H9 (cell line): Measurements from ENCODE around the gene DAND5. TPM values are rescaled to one million over a fixed set of nuclear protein-coding genes. Genes with fewer than 3 reads are reported as not detected.

Source experiments
- DNase-seq: peaks from one replicate; pipeline ENCODE4 v3.0.0-alpha.2; 2017
- H2AFZ ChIP-seq: one replicate; pipeline ENCODE4 v1.6.1; 2013; ENCODE audit warnings: mild to moderate bottlenecking, low read length, control low read depth, moderate library complexity
- H2AK5ac ChIP-seq: 2 replicates; pipeline ENCODE4 v1.6.1; 2013; ENCODE audit warnings: low read length, control low read depth, mixed read lengths; ENCODE audit not compliant: insufficient read length
- H2BK120ac ChIP-seq: one replicate; pipeline ENCODE4 v1.6.1; 2013; ENCODE audit warnings: low read depth, mild to moderate bottlenecking, low read length, control low read depth, inconsistent platforms; ENCODE audit not compliant: poor library complexity, severe bottlenecking
- H2BK12ac ChIP-seq: 2 replicates; pipeline ENCODE4 v1.6.1; 2013; ENCODE audit warnings: low read length, control low read depth, mixed read lengths, low read depth; ENCODE audit not compliant: insufficient read length
- H2BK15ac ChIP-seq: 2 replicates; pipeline ENCODE4 v1.6.1; 2013; ENCODE audit warnings: low read depth, low read length, control low read depth
- H2BK20ac ChIP-seq: one replicate; pipeline ENCODE4 v1.6.1; 2013; ENCODE audit warnings: low read depth, mild to moderate bottlenecking, low read length, control low read depth, inconsistent platforms; ENCODE audit not compliant: poor library complexity, severe bottlenecking
- H2BK5ac ChIP-seq: 2 replicates; pipeline ENCODE4 v1.6.1; 2013; ENCODE audit warnings: low read length, control low read depth, mixed read lengths; ENCODE audit not compliant: insufficient read length
- H3K14ac ChIP-seq: 2 replicates; pipeline ENCODE4 v1.6.1; 2013; ENCODE audit warnings: low read length, control low read depth; ENCODE audit not compliant: insufficient read depth
- H3K18ac ChIP-seq: 2 replicates; pipeline ENCODE4 v1.6.1; 2013; ENCODE audit warnings: low read depth, mild to moderate bottlenecking, mixed read lengths, low read length, control low read depth; ENCODE audit not compliant: insufficient read length
- H3K23ac ChIP-seq: 2 replicates; pipeline ENCODE4 v1.6.1; 2013; ENCODE audit warnings: low read length, control low read depth, mixed read lengths, low read depth; ENCODE audit not compliant: insufficient read length
- H3K23me2 ChIP-seq: 2 replicates; pipeline ENCODE4 v1.6.1; 2013; ENCODE audit warnings: low read depth, mild to moderate bottlenecking, mixed read lengths, low read length, control low read depth; ENCODE audit not compliant: insufficient read length, poor library complexity, severe bottlenecking
- H3K27ac ChIP-seq: 2 replicates; pipeline ENCODE4 v1.5.1; 2013; ENCODE audit warnings: low read length, control low read depth, mixed read lengths, low read depth; ENCODE audit not compliant: insufficient read length
- H3K27me3 ChIP-seq: 2 replicates; pipeline ENCODE4 v1.6.1; 2013; ENCODE audit warnings: low read length, control low read depth, inconsistent platforms; ENCODE audit not compliant: insufficient read depth
- H3K4ac ChIP-seq: 2 replicates; pipeline ENCODE4 v1.6.1; 2013; ENCODE audit warnings: low read depth, mild to moderate bottlenecking, control low read depth, inconsistent platforms, low read length, moderate library complexity
- H3K4me1 ChIP-seq: 2 replicates; pipeline ENCODE4 v1.6.1; 2013; ENCODE audit warnings: low read length, control low read depth, inconsistent platforms; ENCODE audit not compliant: insufficient read depth
- H3K4me2 ChIP-seq: 2 replicates; pipeline ENCODE4 v1.6.1; 2013; ENCODE audit warnings: low read length, control low read depth, mixed read lengths; ENCODE audit not compliant: insufficient read length, insufficient read depth
- H3K56ac ChIP-seq: 2 replicates; pipeline ENCODE4 v1.6.1; 2013; ENCODE audit warnings: low read depth, mild to moderate bottlenecking, mixed read lengths, low read length, control low read depth; ENCODE audit not compliant: insufficient read length
- H3K79me1 ChIP-seq: 2 replicates; pipeline ENCODE4 v1.6.1; 2013; ENCODE audit warnings: low read depth, mild to moderate bottlenecking, moderate library complexity, low read length, control low read depth, inconsistent platforms; ENCODE audit not compliant: insufficient read depth, poor library complexity, severe bottlenecking
- H3K79me2 ChIP-seq: 2 replicates; pipeline ENCODE4 v1.6.1; 2013; ENCODE audit warnings: low read length, control low read depth, inconsistent platforms; ENCODE audit not compliant: insufficient read depth
- H3K9ac ChIP-seq: 2 replicates; pipeline ENCODE4 v1.6.1; 2013; ENCODE audit warnings: low read length, control low read depth, mixed read lengths; ENCODE audit not compliant: insufficient read length; ENCODE audit errors: extremely low read depth
- H3K9me3 ChIP-seq: one replicate; pipeline ENCODE4 v1.6.1; 2013; ENCODE audit warnings: low read depth, low read length, inconsistent platforms; ENCODE audit not compliant: control insufficient read depth
- H3T11ph ChIP-seq: one replicate; pipeline ENCODE4 v1.6.1; 2013; ENCODE audit warnings: mild to moderate bottlenecking, low read length, control low read depth, inconsistent platforms
- H4K20me1 ChIP-seq: one replicate; pipeline ENCODE4 v1.6.1; 2013; ENCODE audit not compliant: control insufficient read depth, insufficient read length, insufficient read depth
- H4K5ac ChIP-seq: 2 replicates; pipeline ENCODE4 v1.6.1; 2013; ENCODE audit warnings: low read depth, mild to moderate bottlenecking, mixed read lengths, low read length, control low read depth; ENCODE audit not compliant: insufficient read length
- H4K8ac ChIP-seq: replicated peaks from 2 replicates; pipeline ENCODE4 v1.6.1; 2013; ENCODE audit warnings: low read length, control low read depth, mixed read lengths, low read depth; ENCODE audit not compliant: insufficient read length
- H4K91ac ChIP-seq: 2 replicates; pipeline ENCODE4 v1.6.1; 2013; ENCODE audit warnings: low read depth, mild to moderate bottlenecking, moderate library complexity, mixed read lengths, low read length, control low read depth; ENCODE audit not compliant: insufficient read length
- H3K27ac Mint-ChIP-seq, 3 experiments: 2 replicates in 2 of 3; 3 replicates in 1 of 3; pipeline ENCODE4 v1.8.0; 2020 to 2021; ENCODE audit warnings: mixed read lengths in 3 of 3, mild to moderate bottlenecking in 1 of 3, moderate library complexity in 1 of 3
- H3K27me3 Mint-ChIP-seq: 2 replicates; pipeline ENCODE4 v1.8.0; 2021; ENCODE audit warnings: low read depth, mild to moderate bottlenecking, moderate library complexity, mixed read lengths
- H3K36me3 Mint-ChIP-seq, 3 experiments: 2 replicates in 2 of 3; 3 replicates in 1 of 3; pipeline ENCODE4 v1.8.0; 2020 to 2021; ENCODE audit warnings: low read depth in 3 of 3, mixed read lengths in 3 of 3; ENCODE audit not compliant: insufficient read depth in 1 of 3
- H3K4me1 Mint-ChIP-seq, 2 experiments: 2 replicates each; pipeline ENCODE4 v1.8.0; 2020; ENCODE audit warnings: mixed read lengths in 2 of 2
- H3K4me3 Mint-ChIP-seq, 2 experiments: 2 replicates in 1 of 2; 3 replicates in 1 of 2; pipeline ENCODE4 v1.8.0; 2020 to 2021; ENCODE audit warnings: mild to moderate bottlenecking in 2 of 2, mixed read lengths in 2 of 2, moderate library complexity in 1 of 2
- H3K9me3 Mint-ChIP-seq, 2 experiments: 2 replicates in 1 of 2; 3 replicates in 1 of 2; pipeline ENCODE4 v1.8.0; 2020; ENCODE audit warnings: mild to moderate bottlenecking in 2 of 2, mixed read lengths in 2 of 2, moderate library complexity in 1 of 2
- WGBS: extraction: QIAGEN DNeasy Blood & Tissue Kit; methylation state at CpG from one replicate; pipeline ENCODE4 v1.1.7; 2013; ENCODE audit warnings: missing lambda C conversion rate, low lambda C conversion rate, mixed read lengths; ENCODE audit not compliant: insufficient read length; ENCODE audit errors: extremely low coverage; 5-methylcytosine and 5-hydroxymethylcytosine counted together
- total RNA-seq: library from RNA; stranded (reverse); gene quantifications from 2 replicates; pipeline ENCODE4 v1.2.1, GENCODE V29; 2021
- TF ChIP-seq, protein P1 (sequence below): fragments of 200-600 bp; sonication (generic); conservative IDR thresholded peaks from 3 replicates; pipeline ENCODE4 v1.8.0; 2021; ENCODE audit warnings: antibody characterized with exemption, mild to moderate bottlenecking

DAND5 gene
- total RNA-seq, 1 experiment from 2014 or later: 0.11 TPM

DNA sequence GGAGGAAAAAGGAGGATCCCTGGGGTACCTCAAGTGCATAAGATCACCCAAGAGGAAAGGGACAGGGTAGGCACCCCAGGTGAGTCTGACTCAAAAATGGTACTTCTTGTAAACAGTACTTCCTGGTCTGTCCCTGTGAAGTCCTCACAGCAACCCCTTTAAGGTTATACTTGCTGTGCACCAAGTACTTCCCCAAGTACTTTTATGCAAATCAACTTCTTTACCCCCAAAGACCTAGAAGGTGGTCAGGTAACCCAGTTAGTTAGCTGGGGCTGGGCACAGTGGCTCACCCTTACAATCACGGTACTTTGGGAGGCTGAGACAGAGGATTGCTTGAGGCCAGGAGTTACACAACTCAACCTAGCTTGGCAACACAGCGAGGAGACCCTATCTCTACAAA lies 28.5 kb upstream of the DAND5 start:
- Mint-ChIP-seq H3K9me3 (peaks cover 0 to 3% of the 10 kb centered on the region in 2 experiments; a peak in 1 of 5 replicates), H3K27me3 (no peaks in the 10 kb centered on the region; the same call in 1 of the 2 replicates), H3K4me1 (peaks cover 19 to 41% of the 10 kb centered on the region in 2 experiments), H3K36me3 (peaks cover 49 to 70% (median 61%) of the 10 kb centered on the region in 3 experiments), H3K27ac (peak overlapping the region in 1 of 3 experiments; percentile 78; a peak in 1 of 7 replicates), H3K4me3 (peak overlapping the region; percentile 45 to 99; a peak in 4 of 5 replicates)
- no peak overlapping the region for H2BK15ac ChIP-seq
- H3K23me2 ChIP-seq: peaks cover 7% of the 10 kb centered on the region
- no peak overlapping the region for H4K8ac ChIP-seq
- no peak overlapping the region for H2BK120ac ChIP-seq
- H2BK12ac ChIP-seq: no peak overlapping the region
- H3K4me1 ChIP-seq: no peaks in the 10 kb centered on the region; the same call in 1 of the 2 replicates
- H4K20me1 ChIP-seq: no peaks in the 10 kb centered on the region
- no peaks in the 10 kb centered on the region for H3K9me3 ChIP-seq
- H3K23ac ChIP-seq: no peak overlapping the region
- H4K91ac ChIP-seq: no peak overlapping the region
- no peak overlapping the region for H3K14ac ChIP-seq
- no peak overlapping the region for H3K27ac ChIP-seq
- no peaks in the 10 kb centered on the region for H3K27me3 ChIP-seq
- no peak overlapping the region for H3K18ac ChIP-seq
- no peak overlapping the region for H2BK5ac ChIP-seq
- H2BK20ac ChIP-seq: no peak overlapping the region
- WGBS: no CpG with 5 or more reads among the region's 2 CpGs
- H2AFZ ChIP-seq: no peak overlapping the region
- TF ChIP-seq, protein P1, sequence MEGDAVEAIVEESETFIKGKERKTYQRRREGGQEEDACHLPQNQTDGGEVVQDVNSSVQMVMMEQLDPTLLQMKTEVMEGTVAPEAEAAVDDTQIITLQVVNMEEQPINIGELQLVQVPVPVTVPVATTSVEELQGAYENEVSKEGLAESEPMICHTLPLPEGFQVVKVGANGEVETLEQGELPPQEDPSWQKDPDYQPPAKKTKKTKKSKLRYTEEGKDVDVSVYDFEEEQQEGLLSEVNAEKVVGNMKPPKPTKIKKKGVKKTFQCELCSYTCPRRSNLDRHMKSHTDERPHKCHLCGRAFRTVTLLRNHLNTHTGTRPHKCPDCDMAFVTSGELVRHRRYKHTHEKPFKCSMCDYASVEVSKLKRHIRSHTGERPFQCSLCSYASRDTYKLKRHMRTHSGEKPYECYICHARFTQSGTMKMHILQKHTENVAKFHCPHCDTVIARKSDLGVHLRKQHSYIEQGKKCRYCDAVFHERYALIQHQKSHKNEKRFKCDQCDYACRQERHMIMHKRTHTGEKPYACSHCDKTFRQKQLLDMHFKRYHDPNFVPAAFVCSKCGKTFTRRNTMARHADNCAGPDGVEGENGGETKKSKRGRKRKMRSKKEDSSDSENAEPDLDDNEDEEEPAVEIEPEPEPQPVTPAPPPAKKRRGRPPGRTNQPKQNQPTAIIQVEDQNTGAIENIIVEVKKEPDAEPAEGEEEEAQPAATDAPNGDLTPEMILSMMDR: no peak
- no peak overlapping the region for H3K9ac ChIP-seq
- H4K5ac ChIP-seq: no peak overlapping the region
- H3K56ac ChIP-seq: no peak overlapping the region
- H3T11ph ChIP-seq: no peak overlapping the region
- H2AK5ac ChIP-seq: no peak overlapping the region
- no peak for DNase-seq
- peaks cover 6% of the 10 kb centered on the region; the same call in 1 of the 2 replicates for H3K79me2 ChIP-seq
- peaks cover 6% of the 10 kb centered on the region for H3K79me1 ChIP-seq
- no peak overlapping the region for H3K4me2 ChIP-seq
- no peak overlapping the region for H3K4ac ChIP-seq
